Neural progenitor cell (in vitro differentiated cells): ENCODE data around the gene RENBP. TPM values are rescaled to one million over a fixed set of nuclear protein-coding genes. Genes with fewer than 3 reads are reported as not detected.
A peak's percentile ranks its signal among the peaks of the same experiment; 100 is the strongest.

Source experiments
- DNase-seq: peaks from one replicate; pipeline ENCODE4 v3.0.0-alpha.2; 2016; ENCODE audit warnings: low spot score
- H2AFZ ChIP-seq: fragments of 200-600 bp; sonication (generic); replicated peaks from 2 replicates; pipeline ENCODE4 v1.6.1; 2016; ENCODE audit warnings: antibody characterized with exemption
- H3F3A ChIP-seq: fragments of 200-600 bp; sonication (generic); 2 replicates; pipeline ENCODE4 v1.6.1; 2016; ENCODE audit warnings: antibody characterized with exemption, low read depth
- H3K27ac ChIP-seq: fragments of 200-600 bp; sonication (generic); 2 replicates; pipeline ENCODE4 v1.5.1; 2016; ENCODE audit warnings: mild to moderate bottlenecking
- H3K27me3 ChIP-seq: fragments of 200-600 bp; sonication (generic); 2 replicates; pipeline ENCODE4 v1.6.1; 2016; ENCODE audit warnings: mild to moderate bottlenecking, moderate library complexity
- H3K36me3 ChIP-seq: fragments of 200-600 bp; sonication (generic); 2 replicates; pipeline ENCODE4 v1.5.1; 2016
- H3K4me1 ChIP-seq: fragments of 200-600 bp; sonication (generic); 2 replicates; pipeline ENCODE4 v1.6.1; 2016; ENCODE audit warnings: mixed run types
- H3K4me2 ChIP-seq: fragments of 200-600 bp; sonication (generic); 2 replicates; pipeline ENCODE4 v1.6.1; 2016
- H3K4me3 ChIP-seq: fragments of 200-600 bp; sonication (generic); 2 replicates; pipeline ENCODE4 v1.5.1; 2016
- H3K79me2 ChIP-seq: fragments of 200-600 bp; sonication (generic); 2 replicates; pipeline ENCODE4 v1.6.1; 2016; ENCODE audit warnings: low read depth
- H3K9ac ChIP-seq: fragments of 200-600 bp; sonication (generic); 2 replicates; pipeline ENCODE4 v1.6.1; 2016
- H3K9me3 ChIP-seq: fragments of 200-600 bp; sonication (generic); 2 replicates; pipeline ENCODE4 v1.5.1; 2016; ENCODE audit warnings: low read depth
- H4K20me1 ChIP-seq: fragments of 200-600 bp; sonication (generic); 2 replicates; pipeline ENCODE4 v1.6.1; 2016; ENCODE audit warnings: low read depth
- H3K27ac Mint-ChIP-seq: 3 replicates; pipeline ENCODE4 v1.8.0; 2021; ENCODE audit warnings: mixed read lengths
- H3K27me3 Mint-ChIP-seq: 2 replicates; pipeline ENCODE4 v1.8.0; 2022; ENCODE audit warnings: low read depth, mild to moderate bottlenecking, inconsistent platforms, moderate library complexity, mixed read lengths; ENCODE audit not compliant: insufficient read depth
- H3K36me3 Mint-ChIP-seq: 3 replicates; pipeline ENCODE4 v1.8.0; 2021; ENCODE audit warnings: mixed read lengths
- H3K4me1 Mint-ChIP-seq: 3 replicates; pipeline ENCODE4 v1.8.0; 2021; ENCODE audit warnings: mixed read lengths
- H3K4me3 Mint-ChIP-seq: 3 replicates; pipeline ENCODE4 v1.8.0; 2021; ENCODE audit warnings: mild to moderate bottlenecking, moderate library complexity, mixed read lengths
- H3K9me3 Mint-ChIP-seq: 3 replicates; pipeline ENCODE4 v1.8.0; 2020; ENCODE audit warnings: mixed read lengths
- CTCF ChIP-seq: fragments of 200-600 bp; sonication (generic); IDR thresholded peaks from 2 replicates; pipeline ENCODE4 v1.5.1; 2017; ENCODE audit warnings: antibody characterized with exemption, mild to moderate bottlenecking
- EZH2 ChIP-seq: fragments of 200-600 bp; sonication (generic); IDR thresholded peaks from 2 replicates; pipeline ENCODE4 v1.6.1; 2017; ENCODE audit warnings: antibody characterized with exemption, mild to moderate bottlenecking, moderate library complexity
- EZH2phosphoT487 ChIP-seq: fragments of 200-600 bp; sonication (generic); IDR thresholded peaks from 2 replicates; pipeline ENCODE4 v1.6.1; 2017; ENCODE audit warnings: antibody characterized with exemption
- total RNA-seq: library from RNA; depleted of rRNA; stranded (reverse); fragments of >200 nt; gene quantifications from 2 replicates; pipeline ENCODE4 v1.2.3, GENCODE V29; 2015; ENCODE audit warnings: low replicate concordance

The RENBP gene
- total RNA-seq, 1 donor from 2014 or later, result 5.4 TPM

- Histone ChIP-seq H3K36me3 (no peaks in the 10 kb centered on the region), H4K20me1 (no peaks in the 10 kb centered on the region), H3K27ac (peak overlapping the region; percentile 92), H2AFZ (no peak overlapping the region), H3K27me3 (peaks cover 10% of the 10 kb centered on the region), H3F3A (peaks cover 28% of the 10 kb centered on the region), H3K4me2 (peak overlapping the region; percentile 85), H3K4me1 (peaks cover 8% of the 10 kb centered on the region), H3K4me3 (peak overlapping the region; percentile 63), H3K79me2 (peaks cover 4% of the 10 kb centered on the region), H3K9me3 (no peaks in the 10 kb centered on the region), H3K9ac (peak overlapping the region; percentile 58)
- Mint-ChIP-seq H3K27ac (peak overlapping the region; percentile 90), H3K36me3 (peaks cover 4% of the 10 kb centered on the region), H3K9me3 (peaks cover 4% of the 10 kb centered on the region), H3K27me3 (peaks cover 9% of the 10 kb centered on the region), H3K4me3 (peak overlapping the region; percentile 87), H3K4me1 (peaks cover 20% of the 10 kb centered on the region)
- DNase-seq, result peak; percentile 97
- TF ChIP-seq EZH2phosphoT487 (no peak), EZH2 (no peak), CTCF (no peak)
These were observed 16.3 kb downstream of the RENBP start for GRCh38 chrX:153927922-153928760.

GRCh38 chrX:153927672-153927921, 16.8 kb downstream of the RENBP start:
- Mint-ChIP-seq H3K27ac (peak overlapping the region; percentile 90), H3K27me3 (peaks cover 9% of the 10 kb centered on the region), H3K36me3 (peaks cover 2% of the 10 kb centered on the region), H3K4me3 (peak overlapping the region; percentile 87), H3K9me3 (peaks cover 6% of the 10 kb centered on the region), H3K4me1 (peaks cover 22% of the 10 kb centered on the region)
- Histone ChIP-seq H3K4me1 (peaks cover 8% of the 10 kb centered on the region), H3K79me2 (no peaks in the 10 kb centered on the region), H3K9ac (peak overlapping the region; percentile 58), H3K27me3 (peaks cover 10% of the 10 kb centered on the region), H2AFZ (no peak overlapping the region), H3K4me3 (peak overlapping the region; percentile 63), H3K27ac (peak overlapping the region; percentile 92), H3F3A (peaks cover 28% of the 10 kb centered on the region), H3K4me2 (peak overlapping the region; percentile 85), H3K9me3 (no peaks in the 10 kb centered on the region), H4K20me1 (no peaks in the 10 kb centered on the region), H3K36me3 (no peaks in the 10 kb centered on the region)
- no peak for TF ChIP-seq EZH2
- no peak for TF ChIP-seq EZH2phosphoT487
- no peak for TF ChIP-seq CTCF
- no peak for DNase-seq

GRCh38 chrX:153926858-153927671, 17.4 kb downstream of the RENBP start:
- DNase-seq, result peak; percentile 31
- Histone ChIP-seq H3K36me3 (no peaks in the 10 kb centered on the region), H4K20me1 (no peaks in the 10 kb centered on the region), H3K27me3 (peaks cover 10% of the 10 kb centered on the region), H3K27ac (peak overlapping the region; percentile 92), H3K9me3 (no peaks in the 10 kb centered on the region), H3K4me3 (peak overlapping the region; percentile 63), H3K4me2 (peak overlapping the region; percentile 85), H3K79me2 (no peaks in the 10 kb centered on the region), H3F3A (peaks cover 28% of the 10 kb centered on the region), H2AFZ (no peak overlapping the region), H3K4me1 (peaks cover 8% of the 10 kb centered on the region), H3K9ac (peak overlapping the region; percentile 58)
- Mint-ChIP-seq H3K4me1 (peaks cover 25% of the 10 kb centered on the region), H3K27ac (peak overlapping the region; percentile 90), H3K36me3 (peaks cover 2% of the 10 kb centered on the region), H3K9me3 (peaks cover 9% of the 10 kb centered on the region), H3K4me3 (peak overlapping the region; percentile 87), H3K27me3 (peaks cover 9% of the 10 kb centered on the region)
- no peak for TF ChIP-seq CTCF
- no peak for TF ChIP-seq EZH2
- no peak for TF ChIP-seq EZH2phosphoT487
